ENCODE results near the gene SCN5A. TPM values are rescaled to one million over a fixed set of nuclear protein-coding genes. Genes with fewer than 3 reads are reported as not detected.

Gene SCN5A
- total and polyA plus RNA-seq, 2 experiments from 2014 or later, result 10.2 to 10.6 TPM

GRCh38 chr3:38590521-38590920 is 59.0 kb downstream of the SCN5A start:
- Histone ChIP-seq H3K4me3 (no peak overlapping the region), H3K27me3 (ENCODE audit: insufficient read depth) (no peaks in the 10 kb centered on the region), H3K36me3 (ENCODE audit: insufficient read depth) (no peaks in the 10 kb centered on the region), H4K20me1 (replicated peaks; ENCODE audit: insufficient read depth) (no peaks in the 10 kb centered on the region), H3F3A (replicated peaks; ENCODE audit: low read depth) (no peaks in the 10 kb centered on the region), H3K79me2 (replicated peaks; ENCODE audit: insufficient read depth) (no peaks in the 10 kb centered on the region), H2AFZ (no peak overlapping the region), H3K9me2 (ENCODE audit: insufficient read depth) (no peaks in the 10 kb centered on the region), H3K4me1 (ENCODE audit: insufficient read depth) (no peaks in the 10 kb centered on the region), H3K4me2 (no peak overlapping the region), H3K27ac (ENCODE audit: low read depth) (no peak overlapping the region)
- Mint-ChIP-seq H3K4me1 (no peaks in the 10 kb centered on the region; the same call in 2 of the 3 replicates), H3K36me3 (ENCODE audit: low read depth) (no peaks in the 10 kb centered on the region), H3K27me3 (ENCODE audit: insufficient read depth, low read depth, poor library complexity) (peaks cover 4% of the 10 kb centered on the region), H3K27ac (no peak overlapping the region), H3K9me3 (no peaks in the 10 kb centered on the region), H3K4me3 (no peak overlapping the region)
- DNase-seq (ENCODE audit: low spot score), result no peak
- no peak for ATAC-seq
- TF ChIP-seq NANOG (IDR thresholded peaks at IDR 0.05; ENCODE audit: borderline replicate concordance) (no peak), STAT1 (IDR thresholded peaks at IDR 0.05; ENCODE audit: unreplicated experiment) (no peak)

- Mint-ChIP-seq H3K36me3 (ENCODE audit: low read depth) (no peaks in the 10 kb centered on the region), H3K4me1 (no peaks in the 10 kb centered on the region; the same call in 2 of the 3 replicates), H3K4me3 (no peak overlapping the region), H3K27ac (no peak overlapping the region), H3K27me3 (ENCODE audit: insufficient read depth, low read depth, poor library complexity) (peaks cover 4% of the 10 kb centered on the region), H3K9me3 (no peaks in the 10 kb centered on the region)
- no peak overlapping the region for H3K27ac ChIP-seq (ENCODE audit: low read depth)
- H2AFZ ChIP-seq, result no peak overlapping the region
- H4K20me1 ChIP-seq (replicated peaks; ENCODE audit: insufficient read depth), result no peaks in the 10 kb centered on the region; the same call in 1 of the 2 replicates
- no peak overlapping the region for H3K4me2 ChIP-seq
- H3K27me3 ChIP-seq (ENCODE audit: insufficient read depth), result no peaks in the 10 kb centered on the region
- H3F3A ChIP-seq (replicated peaks; ENCODE audit: low read depth), result no peaks in the 10 kb centered on the region
- no peaks in the 10 kb centered on the region for H3K9me2 ChIP-seq (ENCODE audit: insufficient read depth)
- H3K4me1 ChIP-seq (ENCODE audit: insufficient read depth), result no peaks in the 10 kb centered on the region
- no peak overlapping the region for H3K4me3 ChIP-seq
- DNase-seq (ENCODE audit: low spot score) (no peak), ATAC-seq (peak; percentile 68)
- no peaks in the 10 kb centered on the region for H3K36me3 ChIP-seq (ENCODE audit: insufficient read depth)
- no peaks in the 10 kb centered on the region for H3K79me2 ChIP-seq (replicated peaks; ENCODE audit: insufficient read depth)
- TF ChIP-seq CREB1 (CRISPR knock-in tag; IDR thresholded peaks at IDR 0.05; ENCODE audit: low read depth) (no peak), POLR2AphosphoS5 (IDR thresholded peaks at IDR 0.05; ENCODE audit: low read depth) (no peak), REST (IDR thresholded peaks at IDR 0.05; ENCODE audit: unreplicated experiment) (no peak), ETS1 (IDR thresholded peaks at IDR 0.05) (no peak), ZNF331 (CRISPR knock-in tag; IDR thresholded peaks at IDR 0.05; ENCODE audit: low read depth) (no peak), STAT1 (IDR thresholded peaks at IDR 0.05; ENCODE audit: unreplicated experiment) (no peak), JUNB (IDR thresholded peaks at IDR 0.05; ENCODE audit: unreplicated experiment) (no peak), EZH2phosphoT487 (IDR thresholded peaks at IDR 0.05; ENCODE audit: unreplicated experiment) (no peak)
- TF ChIP-seq, protein P1, sequence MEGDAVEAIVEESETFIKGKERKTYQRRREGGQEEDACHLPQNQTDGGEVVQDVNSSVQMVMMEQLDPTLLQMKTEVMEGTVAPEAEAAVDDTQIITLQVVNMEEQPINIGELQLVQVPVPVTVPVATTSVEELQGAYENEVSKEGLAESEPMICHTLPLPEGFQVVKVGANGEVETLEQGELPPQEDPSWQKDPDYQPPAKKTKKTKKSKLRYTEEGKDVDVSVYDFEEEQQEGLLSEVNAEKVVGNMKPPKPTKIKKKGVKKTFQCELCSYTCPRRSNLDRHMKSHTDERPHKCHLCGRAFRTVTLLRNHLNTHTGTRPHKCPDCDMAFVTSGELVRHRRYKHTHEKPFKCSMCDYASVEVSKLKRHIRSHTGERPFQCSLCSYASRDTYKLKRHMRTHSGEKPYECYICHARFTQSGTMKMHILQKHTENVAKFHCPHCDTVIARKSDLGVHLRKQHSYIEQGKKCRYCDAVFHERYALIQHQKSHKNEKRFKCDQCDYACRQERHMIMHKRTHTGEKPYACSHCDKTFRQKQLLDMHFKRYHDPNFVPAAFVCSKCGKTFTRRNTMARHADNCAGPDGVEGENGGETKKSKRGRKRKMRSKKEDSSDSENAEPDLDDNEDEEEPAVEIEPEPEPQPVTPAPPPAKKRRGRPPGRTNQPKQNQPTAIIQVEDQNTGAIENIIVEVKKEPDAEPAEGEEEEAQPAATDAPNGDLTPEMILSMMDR (conservative IDR thresholded peaks at IDR 0.05; ENCODE audit: low read depth in 2 of 2), result no peak
Measured at GRCh38 chr3:38588995-38589937, 60.2 kb downstream of the SCN5A start.
